HepG2 (cell line): ENCODE results near the gene GRIK4. TPM values are rescaled to one million over a fixed set of nuclear protein-coding genes. Genes with fewer than 3 reads are reported as not detected.

Experiments used
- ATAC-seq: fragments of 200-7000 bp; cut with Tn5 transposase; 3 replicates; pipeline ENCODE4 v1.9.1; 2020; ENCODE audit warnings: mild to moderate bottlenecking, moderate library complexity
- BruUV-seq: library from RNA; stranded (reverse); fragments of 400-500 nt; replicated peaks from 2 replicates; lab custom pipeline; 2021; lab: Mats Ljungman, UMichigan
- CTCF ChIA-PET: fragments of 300-600 bp; formaldehyde crosslinking; extraction: SDS; loops from one replicate; lab custom pipeline; 2021; ENCODE audit warnings: low total read pairs, inconsistent platforms, low intra/inter-chr PET ratio; lab: Yijun Ruan, JAX
- POLR2A ChIA-PET: fragments of 350-600 bp; sonication (Branson Sonifier 250); formaldehyde crosslinking; loops from one replicate; lab custom pipeline; 2020; ENCODE audit warnings: antibody characterized with exemption, inconsistent platforms; lab: Yijun Ruan, JAX
- DNase-seq: peaks from one replicate; pipeline ENCODE4 v3.0.0-alpha.2; 2015; ENCODE audit warnings: low spot score
- FAIRE-seq: peaks from 3 replicates; lab custom pipeline; 2011; peaks lifted over from hg19 to GRCh38; lab: Jason Lieb, UNC
- H2AFZ ChIP-seq: one replicate; pipeline ENCODE4 v1.6.1; 2011; ENCODE audit warnings: low read length, inconsistent platforms
- H3K27ac ChIP-seq: fragments of 300-600 bp; 3 replicates; pipeline ENCODE4 v1.8.0; 2011; ENCODE audit warnings: mixed run types, mild to moderate bottlenecking, mixed read lengths, low read length, inconsistent platforms; ENCODE audit not compliant: insufficient read depth; ENCODE audit errors: extremely low read length
- H3K27me3 ChIP-seq, 2 experiments: fragments of 200-600 bp in 1 of 2; 2 replicates in 1 of 2; 3 replicates in 1 of 2; pipeline versions ENCODE4 v1.6.0 to v1.8.0; 2011; ENCODE audit warnings: low read length in 2 of 2, mild to moderate bottlenecking in 2 of 2, moderate library complexity in 2 of 2, inconsistent platforms in 1 of 2; ENCODE audit not compliant: insufficient read depth in 2 of 2, control insufficient read depth in 1 of 2
- H3K36me3 ChIP-seq, 2 experiments: fragments of 200-600 bp in 1 of 2; replicated peaks in 1 of 2; 2 replicates in 1 of 2; 3 replicates in 1 of 2; pipeline versions ENCODE4 v1.5.1 to v1.8.0; 2011; ENCODE audit warnings: low read length in 2 of 2, inconsistent platforms in 1 of 2; ENCODE audit not compliant: insufficient read depth in 2 of 2, control insufficient read depth in 1 of 2
- H3K4me1 ChIP-seq: 2 replicates; pipeline ENCODE4 v1.5.1; 2012; ENCODE audit warnings: low read length, inconsistent platforms; ENCODE audit not compliant: insufficient read depth
- H3K4me2 ChIP-seq: 2 replicates; pipeline ENCODE4 v1.6.0; 2011; ENCODE audit warnings: low read depth, low read length, inconsistent platforms
- H3K4me3 ChIP-seq, 3 experiments: fragments of 200-600 bp in 1 of 3; sonication (generic), shearing (Covaris generic) in 1 of 3; replicated peaks in 1 of 3; 2 replicates each; pipeline ENCODE4 v1.5.1; 2011 to 2016; ENCODE audit warnings: low read length in 3 of 3, inconsistent platforms in 2 of 3, low read depth in 2 of 3, mild to moderate bottlenecking in 2 of 3, control low read depth in 1 of 3, mixed read lengths in 1 of 3; ENCODE audit not compliant: insufficient read depth in 1 of 3
- H3K79me2 ChIP-seq: one replicate; pipeline ENCODE4 v1.6.1; 2011; ENCODE audit warnings: low read length, inconsistent platforms; ENCODE audit not compliant: insufficient read depth
- H3K9ac ChIP-seq: 2 replicates; pipeline ENCODE4 v1.6.0; 2011; ENCODE audit warnings: mild to moderate bottlenecking, low read depth, low read length, inconsistent platforms; ENCODE audit not compliant: insufficient read depth
- H3K9me3 ChIP-seq: 2 replicates; pipeline ENCODE4 v1.5.1; 2012; ENCODE audit warnings: mild to moderate bottlenecking, low read length
- H4K20me1 ChIP-seq: 2 replicates; pipeline ENCODE4 v1.6.0; 2011; ENCODE audit warnings: inconsistent platforms, mild to moderate bottlenecking, low read length, moderate library complexity; ENCODE audit not compliant: insufficient read depth
- ARHGAP35 ChIP-seq: sonication (generic); formaldehyde crosslinking; IDR thresholded peaks from 2 replicates; pipeline ENCODE4 v1.9.0; 2022; ENCODE audit warnings: mild to moderate bottlenecking, inconsistent platforms, moderate library complexity, missing genetic modification reagents, borderline replicate concordance
- CAMTA2 ChIP-seq: sonication (generic); formaldehyde crosslinking; IDR thresholded peaks from 2 replicates; pipeline ENCODE4 v1.4.0; 2020; ENCODE audit warnings: mild to moderate bottlenecking, missing genetic modification reagents, borderline replicate concordance
- JUND ChIP-seq: sonication (generic); formaldehyde crosslinking; IDR thresholded peaks from 2 replicates; pipeline ENCODE4 v1.8.0; 2022; ENCODE audit warnings: mild to moderate bottlenecking, missing genetic modification reagents
- MAF1 ChIP-seq: sonication (generic); formaldehyde crosslinking; IDR thresholded peaks from 2 replicates; pipeline ENCODE4 v1.5.0; 2020; ENCODE audit warnings: missing genetic modification reagents, borderline replicate concordance
- MAFG ChIP-seq: sonication (generic); formaldehyde crosslinking; IDR thresholded peaks from 2 replicates; pipeline ENCODE4 v1.5.1; 2020; ENCODE audit warnings: mild to moderate bottlenecking, missing genetic modification reagents
- MAFK ChIP-seq, 2 experiments: IDR thresholded peaks in 1 of 2; conservative IDR thresholded peaks in 1 of 2; 2 replicates each; pipeline ENCODE4 v1.6.1; 2011; ENCODE audit warnings: improper control_type of control experiment in 2 of 2, low read length in 2 of 2
- NR2F2 ChIP-seq: IDR thresholded peaks from 2 replicates; pipeline ENCODE4 v1.6.1; 2012; ENCODE audit warnings: low read depth, inconsistent platforms, borderline replicate concordance
- NRL ChIP-seq: sonication (generic); formaldehyde crosslinking; IDR thresholded peaks from 2 replicates; pipeline ENCODE4 v1.5.0; 2020; ENCODE audit warnings: missing genetic modification reagents, mild to moderate bottlenecking, moderate library complexity, borderline replicate concordance
- PHB2 ChIP-seq: fragments of 450-650 bp; IDR thresholded peaks from 2 replicates; pipeline ENCODE4 v1.6.1; 2018; ENCODE audit not compliant: partially characterized antibody
- RBM22 ChIP-seq: fragments of 200-400 bp; formaldehyde crosslinking; optimal IDR thresholded peaks from 2 replicates; pipeline ENCODE3; 2017; ENCODE audit warnings: mild to moderate bottlenecking, low read length, moderate library complexity
- SP140L ChIP-seq: sonication (generic); formaldehyde crosslinking; IDR thresholded peaks from 2 replicates; pipeline ENCODE4 v1.4.0; 2020; ENCODE audit warnings: missing genetic modification reagents, borderline replicate concordance
- STAT5B ChIP-seq: sonication (generic); formaldehyde crosslinking; IDR thresholded peaks from 2 replicates; pipeline ENCODE4 v1.4.0; 2020; ENCODE audit warnings: missing genetic modification reagents
- ZNF124 ChIP-seq: sonication (generic); formaldehyde crosslinking; IDR thresholded peaks from 2 replicates; pipeline ENCODE4 v1.4.0; 2020; ENCODE audit warnings: missing genetic modification reagents
- ZNF510 ChIP-seq: sonication (generic); formaldehyde crosslinking; IDR thresholded peaks from 2 replicates; pipeline ENCODE4 v1.4.0; 2020; ENCODE audit warnings: low read depth, mild to moderate bottlenecking, missing genetic modification reagents
- WGBS: methylation state at CpG from one replicate; pipeline ENCODE4 v1.1.6; 2017; ENCODE audit warnings: low lambda C conversion rate; 5-methylcytosine and 5-hydroxymethylcytosine counted together
- in situ Hi-C: cut with HindIII; loops from 2 replicates; pipeline ENCODE4 v1.10.0; 2017; ENCODE audit warnings: low pct_unique_long_range_greater_than_20kb; ENCODE audit not compliant: extremely low pct_ligation_motif_present
- intact Hi-C: fragments of 100-400 bp; cut with micrococcal nuclease; formaldehyde crosslinking; loops from one replicate; pipeline ENCODE4 v1.10.0; 2022; ENCODE audit not compliant: unreplicated experiment
- polyA plus RNA-seq, 8 experiments: library from polyadenylated mRNA; depleted of rRNA in 3 of 8; stranded (reverse) in 7 of 8; unstranded in 1 of 8; fragments of >200 nt; fragmentation: Illumina TruSeq in 4 of 8; extraction: Trizol in 4 of 8; gene quantifications; 2 replicates each; pipeline versions ENCODE4 v1.2.1 to v1.2.3, GENCODE V29; 2011 to 2016; ENCODE audit warnings: low read depth in 4 of 8, missing spikeins in 1 of 8, mixed read lengths in 1 of 8; ENCODE audit not compliant: insufficient read depth in 1 of 8
- total RNA-seq, 5 experiments: library from RNA; depleted of rRNA; stranded (reverse); fragments of >200 nt; fragmentation: Illumina TruSeq; extraction: Trizol; gene quantifications; 2 replicates each; pipeline ENCODE4 v1.2.3, GENCODE V29; 2016; ENCODE audit warnings: low read depth in 1 of 5
- TF ChIP-seq, protein P1 (sequence below): sonication (generic); formaldehyde crosslinking; IDR thresholded peaks from 2 replicates; pipeline ENCODE4 v1.4.0; 2020; ENCODE audit warnings: missing genetic modification reagents; ENCODE audit errors: not compliant biosample characterization
- TF ChIP-seq, protein P2 (sequence below): sonication (generic); formaldehyde crosslinking; IDR thresholded peaks from 2 replicates; pipeline ENCODE4 v1.4.0; 2020; ENCODE audit warnings: mild to moderate bottlenecking, low read depth, missing genetic modification reagents
- TF ChIP-seq, protein P3 (sequence below): sonication (generic); formaldehyde crosslinking; IDR thresholded peaks from 2 replicates; pipeline ENCODE4 v1.4.0; 2020; ENCODE audit warnings: missing genetic modification reagents, borderline replicate concordance

The GRIK4 gene
- total and polyA plus RNA-seq, 2 of the 13 experiments (the other 11 are each of a cell fraction or from before 2014, with no cell fraction given): 0.04 to 0.07 TPM

DNA sequence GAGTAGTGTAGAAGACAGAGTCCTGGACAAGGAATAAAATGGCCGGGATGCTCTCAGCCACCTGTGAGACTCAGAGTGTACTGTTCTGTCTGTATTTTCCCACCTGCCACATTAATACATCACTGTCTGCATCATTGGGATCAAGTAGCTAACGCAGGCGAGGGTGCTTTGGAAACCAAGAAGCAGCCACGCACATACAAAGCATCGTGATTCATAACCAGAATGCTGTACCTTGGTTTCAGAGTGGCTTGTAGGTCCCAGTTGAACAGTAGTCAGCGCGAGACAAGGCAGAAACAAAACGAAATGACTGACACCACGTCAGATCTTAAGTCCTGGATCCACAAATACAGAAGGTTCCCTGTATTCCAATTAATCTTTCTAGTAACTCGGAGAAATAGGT, 198.3 kb downstream of the GRIK4 start:
- H3K27me3 ChIP-seq: peaks cover 0 to under 1% of the 10 kb centered on the region in 2 experiments; a peak in 1 of 5 replicates
- in situ Hi-C loops (no loop called here), intact Hi-C loops (no loop called here)
- ChIA-PET CTCF (no interaction called here), POLR2A (interaction anchor here (1.3 to 2.6 kb wide), 3 partner anchors 35 to 193 kb away, joined by 3 to 12 read pairs (median 4); no protein-coding TSS in a partner anchor)
- H3K36me3 ChIP-seq: no peaks in the 10 kb centered on the region
- H3K27ac ChIP-seq: no peak overlapping the region
- DNase-seq (no peak), ATAC-seq (no peak), FAIRE-seq (no peak)
- no peak overlapping the region for H2AFZ ChIP-seq
- BruUV-seq: no TSS peak
- peaks cover 45% of the 10 kb centered on the region for H3K4me1 ChIP-seq
- WGBS: 82% methylated on average over 10 of the region's 10 CpGs
- 0 out of 6 replicates have a peak overlapping the region, but pooled peaks of 1 of the 3 experiments have one; percentile 20 for H3K4me3 ChIP-seq
- H3K79me2 ChIP-seq: no peaks in the 10 kb centered on the region
- 0 out of 2 replicates have a peak overlapping the region, but pooled peaks have one; percentile 57 for H3K4me2 ChIP-seq
- no peak for TF ChIP-seq STAT5B (CRISPR knock-in tag)
- no peak for TF ChIP-seq MAFG (CRISPR knock-in tag)
- no peak for TF ChIP-seq RBM22
- TF ChIP-seq JUND (CRISPR knock-in tag): no peak
- TF ChIP-seq, protein P1, sequence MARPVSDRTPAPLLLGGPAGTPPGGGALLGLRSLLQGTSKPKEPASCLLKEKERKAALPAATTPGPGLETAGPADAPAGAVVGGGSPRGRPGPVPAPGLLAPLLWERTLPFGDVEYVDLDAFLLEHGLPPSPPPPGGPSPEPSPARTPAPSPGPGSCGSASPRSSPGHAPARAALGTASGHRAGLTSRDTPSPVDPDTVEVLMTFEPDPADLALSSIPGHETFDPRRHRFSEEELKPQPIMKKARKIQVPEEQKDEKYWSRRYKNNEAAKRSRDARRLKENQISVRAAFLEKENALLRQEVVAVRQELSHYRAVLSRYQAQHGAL: no peak
- TF ChIP-seq ZNF124 (CRISPR knock-in tag): no peak
- TF ChIP-seq CAMTA2: no peak
- TF ChIP-seq MAFK (conservative IDR thresholded peaks at IDR 0.05 in 1 of 2, IDR thresholded peaks at IDR 0.05 in 1 of 2; ENCODE audit: low read length in 2 of 2): no peak
- no peak for TF ChIP-seq NRL (CRISPR knock-in tag)
- TF ChIP-seq PHB2: no peak
- no peak for TF ChIP-seq SP140L (CRISPR knock-in tag)
- TF ChIP-seq, protein P2, sequence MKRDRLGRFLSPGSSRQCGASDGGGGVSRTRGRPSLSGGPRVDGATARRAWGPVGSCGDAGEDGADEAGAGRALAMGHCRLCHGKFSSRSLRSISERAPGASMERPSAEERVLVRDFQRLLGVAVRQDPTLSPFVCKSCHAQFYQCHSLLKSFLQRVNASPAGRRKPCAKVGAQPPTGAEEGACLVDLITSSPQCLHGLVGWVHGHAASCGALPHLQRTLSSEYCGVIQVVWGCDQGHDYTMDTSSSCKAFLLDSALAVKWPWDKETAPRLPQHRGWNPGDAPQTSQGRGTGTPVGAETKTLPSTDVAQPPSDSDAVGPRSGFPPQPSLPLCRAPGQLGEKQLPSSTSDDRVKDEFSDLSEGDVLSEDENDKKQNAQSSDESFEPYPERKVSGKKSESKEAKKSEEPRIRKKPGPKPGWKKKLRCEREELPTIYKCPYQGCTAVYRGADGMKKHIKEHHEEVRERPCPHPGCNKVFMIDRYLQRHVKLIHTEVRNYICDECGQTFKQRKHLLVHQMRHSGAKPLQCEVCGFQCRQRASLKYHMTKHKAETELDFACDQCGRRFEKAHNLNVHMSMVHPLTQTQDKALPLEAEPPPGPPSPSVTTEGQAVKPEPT (CRISPR knock-in tag): no peak
- TF ChIP-seq NR2F2: no peak
- no peak for TF ChIP-seq MAF1 (CRISPR knock-in tag)
- TF ChIP-seq, protein P3, sequence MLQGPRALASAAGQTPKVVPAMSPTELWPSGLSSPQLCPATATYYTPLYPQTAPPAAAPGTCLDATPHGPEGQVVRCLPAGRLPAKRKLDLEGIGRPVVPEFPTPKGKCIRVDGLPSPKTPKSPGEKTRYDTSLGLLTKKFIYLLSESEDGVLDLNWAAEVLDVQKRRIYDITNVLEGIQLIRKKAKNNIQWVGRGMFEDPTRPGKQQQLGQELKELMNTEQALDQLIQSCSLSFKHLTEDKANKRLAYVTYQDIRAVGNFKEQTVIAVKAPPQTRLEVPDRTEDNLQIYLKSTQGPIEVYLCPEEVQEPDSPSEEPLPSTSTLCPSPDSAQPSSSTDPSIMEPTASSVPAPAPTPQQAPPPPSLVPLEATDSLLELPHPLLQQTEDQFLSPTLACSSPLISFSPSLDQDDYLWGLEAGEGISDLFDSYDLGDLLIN: no peak
- no peak for TF ChIP-seq ZNF510 (CRISPR knock-in tag)
- TF ChIP-seq ARHGAP35 (CRISPR knock-in tag): no peak
- H3K9me3 ChIP-seq: no peaks in the 10 kb centered on the region
- no peak overlapping the region for H3K9ac ChIP-seq
- H4K20me1 ChIP-seq: no peaks in the 10 kb centered on the region
